HCT116 (cell line): ENCODE results near the gene GPR62. TPM values are rescaled to one million over a fixed set of nuclear protein-coding genes. Genes with fewer than 3 reads are reported as not detected.

ENCODE experiments used
- ATAC-seq: fragments of 200-7000 bp; cut with Tn5 transposase; 2 replicates; pipeline ENCODE4 v1.9.1; 2020; ENCODE audit warnings: mild to moderate bottlenecking, moderate library complexity
- BruUV-seq: library from RNA; stranded (reverse); fragments of 400-500 nt; replicated peaks from 2 replicates; lab custom pipeline; 2021; lab: Mats Ljungman, UMichigan
- CTCF ChIA-PET: fragments of 300-600 bp; sonication (Branson Sonifier 250); formaldehyde crosslinking; loops from one replicate; lab custom pipeline; 2021; ENCODE audit warnings: antibody characterized with exemption; lab: Charles Lee
- POLR2A ChIA-PET: fragments of 300-600, 350-600 bp; sonication (Branson Sonifier 250); formaldehyde crosslinking; loops from one replicate; lab custom pipeline; 2021; ENCODE audit warnings: antibody characterized with exemption; lab: Charles Lee
- RAD21 ChIA-PET, 2 experiments: fragments of 300-600 bp; sonication (Branson Sonifier 250); formaldehyde crosslinking; loops; one replicate each; lab custom pipeline; 2023; ENCODE audit warnings: low total read pairs in 2 of 2; ENCODE audit not compliant: uncharacterized antibody in 2 of 2, unreplicated experiment in 2 of 2, low non-redundant PET in 1 of 2; lab: Charles Lee
- DNase-seq: peaks from one replicate; pipeline ENCODE4 v3.0.0-alpha.2; 2010; ENCODE audit warnings: low read depth, low spot score
- H2AFZ ChIP-seq: fragments of 200-600 bp; shearing (Covaris generic), sonication (generic); 2 replicates; pipeline ENCODE4 v1.6.1; 2017; ENCODE audit warnings: low read depth, mixed run types, mixed read lengths, antibody characterized with exemption, low read length; ENCODE audit not compliant: poor library complexity, severe bottlenecking
- H3K27ac ChIP-seq: 2 replicates; pipeline ENCODE4 v1.5.1; 2012; ENCODE audit warnings: low read depth, low read length
- H3K27me3 ChIP-seq: fragments of 200-600 bp; sonication (generic); 2 replicates; pipeline ENCODE4 v1.6.1; 2016; ENCODE audit warnings: mixed run types, low read length, mixed read lengths; ENCODE audit not compliant: insufficient read depth
- H3K36me3 ChIP-seq, 2 experiments: fragments of 200-500 bp in 1 of 2; fragments of 200-600 bp in 1 of 2; sonication (Bioruptor generic) in 1 of 2; sonication (generic) in 1 of 2; 2 replicates each; pipeline versions ENCODE4 v1.5.1 to v1.6.1; 2014 to 2016; ENCODE audit warnings: low read length in 2 of 2, inconsistent platforms in 1 of 2, mixed read lengths in 1 of 2, mixed run types in 1 of 2; ENCODE audit not compliant: insufficient read depth in 2 of 2, control insufficient read depth in 1 of 2
- H3K4me1 ChIP-seq, 2 experiments: fragments of 200-600 bp in 1 of 2; sonication (generic) in 1 of 2; 2 replicates each; pipeline versions ENCODE4 v1.5.1 to v1.6.1; 2012 to 2017; ENCODE audit warnings: low read length in 2 of 2, inconsistent platforms in 1 of 2, mild to moderate bottlenecking in 1 of 2, mixed read lengths in 1 of 2, mixed run types in 1 of 2, moderate library complexity in 1 of 2; ENCODE audit not compliant: insufficient read depth in 2 of 2, control insufficient read depth in 1 of 2
- H3K4me2 ChIP-seq: fragments of 200-600 bp; sonication (generic); 2 replicates; pipeline ENCODE4 v1.6.1; 2017; ENCODE audit warnings: mixed run types, low read length, mixed read lengths
- H3K4me3 ChIP-seq, 2 experiments: fragments of 200-600 bp in 1 of 2; sonication (generic) in 1 of 2; replicated peaks in 1 of 2; 2 replicates each; pipeline ENCODE4 v1.5.1; 2011 to 2016; ENCODE audit warnings: low read length in 2 of 2, control low read depth in 1 of 2, low read depth in 1 of 2, mild to moderate bottlenecking in 1 of 2, mixed read lengths in 1 of 2, mixed run types in 1 of 2
- H3K79me2 ChIP-seq: fragments of 200-600 bp; sonication (generic); 2 replicates; pipeline ENCODE4 v1.6.1; 2017; ENCODE audit warnings: mild to moderate bottlenecking, mixed run types, low read length, moderate library complexity, mixed read lengths; ENCODE audit not compliant: insufficient read depth
- H3K9ac ChIP-seq: fragments of 200-600 bp; sonication (generic); 2 replicates; pipeline ENCODE4 v1.6.1; 2016; ENCODE audit warnings: low read length, mixed read lengths
- H3K9me2 ChIP-seq: fragments of 200-600 bp; sonication (generic), shearing (Covaris generic); 2 replicates; pipeline ENCODE4 v1.6.1; 2017; ENCODE audit warnings: mixed run types, mild to moderate bottlenecking, moderate library complexity; ENCODE audit not compliant: insufficient read depth
- H3K9me3 ChIP-seq, 2 experiments: fragments of 200-500 bp in 1 of 2; fragments of 200-600 bp in 1 of 2; sonication (Bioruptor generic) in 1 of 2; sonication (generic) in 1 of 2; 2 replicates each; pipeline ENCODE4 v1.6.1; 2014 to 2017; ENCODE audit warnings: low read length in 2 of 2, mixed read lengths in 2 of 2, inconsistent platforms in 1 of 2, low read depth in 1 of 2, mild to moderate bottlenecking in 1 of 2, mixed run types in 1 of 2, moderate library complexity in 1 of 2; ENCODE audit not compliant: control insufficient read depth in 1 of 2, insufficient read depth in 1 of 2
- H4K20me1 ChIP-seq: fragments of 200-600 bp; sonication (generic), shearing (Covaris generic); 2 replicates; pipeline ENCODE4 v1.6.1; 2017; ENCODE audit warnings: mixed run types, mild to moderate bottlenecking, moderate library complexity; ENCODE audit not compliant: insufficient read depth
- CEBPB ChIP-seq: IDR thresholded peaks from 2 replicates; pipeline ENCODE4 v1.6.1; 2012; ENCODE audit warnings: low read depth
- EGR1 ChIP-seq: IDR thresholded peaks from 2 replicates; pipeline ENCODE4 v1.6.1; 2012; ENCODE audit warnings: low read depth
- ELF1 ChIP-seq: IDR thresholded peaks from 2 replicates; pipeline ENCODE4 v1.6.1; 2012; ENCODE audit warnings: low read depth, borderline replicate concordance
- EZH2 ChIP-seq: fragments of 200-600 bp; sonication (generic); IDR thresholded peaks from 2 replicates; pipeline ENCODE4 v1.6.1; 2017; ENCODE audit warnings: antibody characterized with exemption, mixed run types
- EZH2phosphoT487 ChIP-seq: fragments of 200-600 bp; IDR thresholded peaks from 2 replicates; pipeline ENCODE4 v1.6.1; 2018; ENCODE audit warnings: antibody characterized with exemption, borderline replicate concordance
- JUND ChIP-seq: IDR thresholded peaks from 2 replicates; pipeline ENCODE4 v1.6.1; 2012
- POLR2A ChIP-seq: IDR thresholded peaks from 2 replicates; pipeline ENCODE4 v1.7.0; 2011; ENCODE audit warnings: borderline replicate concordance; ENCODE audit not compliant: insufficient read depth, insufficient read length; ENCODE audit errors: extremely low read depth
- POLR2AphosphoS5 ChIP-seq: IDR thresholded peaks from 2 replicates; pipeline ENCODE4 v1.6.1; 2011; ENCODE audit warnings: mild to moderate bottlenecking, low read depth, low read length, moderate library complexity
- SP1 ChIP-seq: IDR thresholded peaks from 2 replicates; pipeline ENCODE4 v1.6.1; 2012; ENCODE audit warnings: low read depth
- SRF ChIP-seq: IDR thresholded peaks from 2 replicates; pipeline ENCODE4 v1.6.1; 2012; ENCODE audit warnings: low read depth
- YY1 ChIP-seq: IDR thresholded peaks from 2 replicates; pipeline ENCODE4 v1.6.1; 2011; ENCODE audit warnings: low read length, low read depth, moderate library complexity, mild to moderate bottlenecking; ENCODE audit not compliant: insufficient replicate concordance; ENCODE audit errors: extremely low read depth
- ZFX ChIP-seq: fragments of 450-650 bp; IDR thresholded peaks from 2 replicates; pipeline ENCODE4 v1.6.1; 2017
- intact Hi-C: fragments of 100-400 bp; cut with micrococcal nuclease; formaldehyde crosslinking; loops from 2 replicates; pipeline ENCODE4 v1.10.0; 2022
- total RNA-seq: library from RNA; stranded (reverse); gene quantifications from one replicate; pipeline ENCODE4 v1.2.1, GENCODE V29; 2021; ENCODE audit not compliant: unreplicated experiment
- TF ChIP-seq, protein P1 (sequence below): IDR thresholded peaks from 2 replicates; pipeline ENCODE4 v1.6.1; 2012
- TF ChIP-seq, protein P2 (sequence below): IDR thresholded peaks from 2 replicates; pipeline ENCODE4 v1.6.1; 2012; ENCODE audit warnings: low read depth

The GPR62 gene
- total RNA-seq, 1 experiment from 2014 or later: not detected

DNA sequence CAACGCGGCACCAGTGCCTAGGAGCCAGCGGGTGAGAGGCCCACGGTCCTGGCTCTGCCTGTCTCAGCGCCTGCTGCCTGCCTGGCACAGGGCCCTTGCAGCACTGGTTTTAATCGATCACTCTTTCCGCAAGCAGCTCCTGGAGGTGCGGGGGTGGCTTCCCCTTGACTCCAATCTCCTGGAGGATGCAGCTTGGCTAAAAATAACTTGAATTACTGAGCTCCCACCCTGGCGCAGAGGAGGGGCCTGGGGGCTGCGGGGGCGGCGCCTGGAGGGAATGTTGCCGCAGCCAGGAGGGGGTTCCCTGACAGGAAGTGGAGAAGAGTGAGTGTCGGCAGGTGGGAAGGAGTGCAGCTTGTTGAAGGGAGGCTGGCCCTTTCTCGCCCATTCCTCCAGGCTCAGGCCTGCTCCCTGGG lies 50.4 kb downstream of the GPR62 start:
- POLR2A ChIA-PET: interaction anchor here (0.8 kb wide), 1 partner anchor 52 kb away, joined by 3 read pairs; no protein-coding TSS in a partner anchor
- H3K36me3 ChIP-seq: no peaks in the 10 kb centered on the region
- H3K27ac ChIP-seq: no peak overlapping the region
- no peaks in the 10 kb centered on the region for H3K27me3 ChIP-seq
- peaks cover 4 to 23% of the 10 kb centered on the region in 2 experiments for H3K4me1 ChIP-seq
- intact Hi-C loops: no loop called here
- H3K9me2 ChIP-seq: no peaks in the 10 kb centered on the region
- CTCF ChIA-PET: interaction anchor here (0.8 kb wide), 1 partner anchor 23 kb away, joined by 3 read pairs; no protein-coding TSS in a partner anchor
- no TSS peak for BruUV-seq
- peak overlapping the region; percentile 43 for H3K4me2 ChIP-seq
- no peaks in the 10 kb centered on the region for H3K9me3 ChIP-seq
- no peak overlapping the region for H3K4me3 ChIP-seq
- TF ChIP-seq SRF: no peak
- ATAC-seq (no peak), DNase-seq (no peak)
- H2AFZ ChIP-seq: no peak overlapping the region
- no peaks in the 10 kb centered on the region for H3K79me2 ChIP-seq
- RAD21 ChIA-PET: no interaction called here
- no peak overlapping the region for H3K9ac ChIP-seq
- H4K20me1 ChIP-seq: no peaks in the 10 kb centered on the region

DNA sequence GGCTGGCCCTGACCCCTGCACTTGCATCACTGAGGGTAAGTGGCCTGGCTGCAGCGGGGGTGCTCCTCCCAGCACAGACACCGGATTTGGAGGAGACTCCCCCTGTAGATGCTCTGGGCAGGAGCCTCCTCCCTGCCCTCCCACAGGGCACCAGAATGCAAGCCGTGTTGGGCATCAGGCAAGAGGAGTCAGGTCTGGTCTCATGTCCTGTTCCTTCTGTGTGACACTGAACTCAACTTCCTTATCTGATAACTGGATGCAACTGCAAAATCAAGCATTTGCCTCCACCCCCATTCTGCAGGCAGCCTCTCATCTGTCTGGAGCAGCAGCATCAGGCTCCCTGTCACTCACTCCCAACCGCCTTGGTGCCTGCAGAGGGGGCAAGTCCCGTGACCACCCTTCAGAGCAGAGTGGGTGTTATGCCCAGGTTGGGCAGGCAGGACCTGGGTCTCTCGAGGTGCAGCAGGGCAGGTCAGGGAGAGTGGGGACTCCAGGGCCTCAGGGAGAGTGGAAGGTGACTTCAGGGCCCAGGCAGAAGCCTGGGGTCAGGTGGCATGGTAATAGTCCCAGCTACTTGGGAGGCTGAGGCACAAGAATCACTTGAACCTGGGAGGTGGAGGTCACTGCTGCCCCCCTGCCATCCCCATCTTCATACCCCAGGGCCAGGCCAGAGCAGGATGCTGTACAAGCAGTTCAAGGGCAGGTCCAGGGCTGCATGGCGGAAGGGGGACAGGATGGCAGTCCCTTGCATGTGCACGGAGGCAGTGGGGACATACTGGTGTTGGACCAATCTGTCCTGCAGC lies 51.0 kb downstream of the GPR62 start:
- DNase-seq (no peak), ATAC-seq (no peak)
- Histone ChIP-seq H3K4me3 (no peak overlapping the region), H2AFZ (no peak overlapping the region), H3K27me3 (no peaks in the 10 kb centered on the region), H3K4me1 (peaks cover 4 to 20% of the 10 kb centered on the region in 2 experiments), H3K79me2 (no peaks in the 10 kb centered on the region), H3K9me2 (no peaks in the 10 kb centered on the region), H4K20me1 (no peaks in the 10 kb centered on the region), H3K9ac (no peak overlapping the region), H3K36me3 (no peaks in the 10 kb centered on the region), H3K4me2 (peak overlapping the region; percentile 43), H3K9me3 (no peaks in the 10 kb centered on the region), H3K27ac (no peak overlapping the region)
- TF ChIP-seq CEBPB: no peak
- no peak for TF ChIP-seq YY1
- no peak for TF ChIP-seq SP1
- no peak for TF ChIP-seq JUND
- no peak for TF ChIP-seq EZH2phosphoT487
- no peak for TF ChIP-seq SRF
- TF ChIP-seq ZFX: no peak
- TF ChIP-seq EZH2: no peak
- TF ChIP-seq POLR2AphosphoS5: no peak
- TF ChIP-seq, protein P1, sequence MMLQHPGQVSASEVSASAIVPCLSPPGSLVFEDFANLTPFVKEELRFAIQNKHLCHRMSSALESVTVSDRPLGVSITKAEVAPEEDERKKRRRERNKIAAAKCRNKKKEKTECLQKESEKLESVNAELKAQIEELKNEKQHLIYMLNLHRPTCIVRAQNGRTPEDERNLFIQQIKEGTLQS: no peak
- TF ChIP-seq ELF1: no peak
- TF ChIP-seq, protein P2, sequence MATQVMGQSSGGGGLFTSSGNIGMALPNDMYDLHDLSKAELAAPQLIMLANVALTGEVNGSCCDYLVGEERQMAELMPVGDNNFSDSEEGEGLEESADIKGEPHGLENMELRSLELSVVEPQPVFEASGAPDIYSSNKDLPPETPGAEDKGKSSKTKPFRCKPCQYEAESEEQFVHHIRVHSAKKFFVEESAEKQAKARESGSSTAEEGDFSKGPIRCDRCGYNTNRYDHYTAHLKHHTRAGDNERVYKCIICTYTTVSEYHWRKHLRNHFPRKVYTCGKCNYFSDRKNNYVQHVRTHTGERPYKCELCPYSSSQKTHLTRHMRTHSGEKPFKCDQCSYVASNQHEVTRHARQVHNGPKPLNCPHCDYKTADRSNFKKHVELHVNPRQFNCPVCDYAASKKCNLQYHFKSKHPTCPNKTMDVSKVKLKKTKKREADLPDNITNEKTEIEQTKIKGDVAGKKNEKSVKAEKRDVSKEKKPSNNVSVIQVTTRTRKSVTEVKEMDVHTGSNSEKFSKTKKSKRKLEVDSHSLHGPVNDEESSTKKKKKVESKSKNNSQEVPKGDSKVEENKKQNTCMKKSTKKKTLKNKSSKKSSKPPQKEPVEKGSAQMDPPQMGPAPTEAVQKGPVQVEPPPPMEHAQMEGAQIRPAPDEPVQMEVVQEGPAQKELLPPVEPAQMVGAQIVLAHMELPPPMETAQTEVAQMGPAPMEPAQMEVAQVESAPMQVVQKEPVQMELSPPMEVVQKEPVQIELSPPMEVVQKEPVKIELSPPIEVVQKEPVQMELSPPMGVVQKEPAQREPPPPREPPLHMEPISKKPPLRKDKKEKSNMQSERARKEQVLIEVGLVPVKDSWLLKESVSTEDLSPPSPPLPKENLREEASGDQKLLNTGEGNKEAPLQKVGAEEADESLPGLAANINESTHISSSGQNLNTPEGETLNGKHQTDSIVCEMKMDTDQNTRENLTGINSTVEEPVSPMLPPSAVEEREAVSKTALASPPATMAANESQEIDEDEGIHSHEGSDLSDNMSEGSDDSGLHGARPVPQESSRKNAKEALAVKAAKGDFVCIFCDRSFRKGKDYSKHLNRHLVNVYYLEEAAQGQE: no peak
- TF ChIP-seq EGR1: no peak
- TF ChIP-seq POLR2A: no peak
- ChIA-PET POLR2A (interaction anchor here (0.8 kb wide), 1 partner anchor 51 kb away, joined by 3 read pairs; no protein-coding TSS in a partner anchor), CTCF (interaction anchor here (0.8 kb wide), 1 partner anchor 24 kb away, joined by 3 read pairs; no protein-coding TSS in a partner anchor), RAD21 (no interaction called here)
- intact Hi-C loops: no loop called here
- BruUV-seq: no TSS peak
